ENCODE data around the gene MAP3K2.

MAP3K2 gene

GRCh38 chr2:127275356-127275755, 112.4 kb downstream of the MAP3K2 start:
- TF ChIP-seq CTCF (conservative IDR thresholded peaks at IDR 0.05) (no peak), ZFX (IDR thresholded peaks at IDR 0.05) (no peak)
- no peak overlapping the region for H3K27ac ChIP-seq

GRCh38 chr2:127270663-127271062, 117.1 kb downstream of the MAP3K2 start:
- no peak; the same call in 1 of the 2 replicates for TF ChIP-seq CTCF (conservative IDR thresholded peaks at IDR 0.05)
- no peak for TF ChIP-seq ZFX (IDR thresholded peaks at IDR 0.05)
- no peak overlapping the region for H3K27ac ChIP-seq

- no peak for TF ChIP-seq ZFX (IDR thresholded peaks at IDR 0.05)
- TF ChIP-seq CTCF (conservative IDR thresholded peaks at IDR 0.05), result no peak
- no peak overlapping the region for H3K27ac ChIP-seq
Observed at GRCh38 chr2:127261804-127262406, 125.9 kb downstream of the MAP3K2 start.

- H3K27ac ChIP-seq, result no peak overlapping the region
- no peak for TF ChIP-seq ZFX (IDR thresholded peaks at IDR 0.05)
- TF ChIP-seq CTCF (conservative IDR thresholded peaks at IDR 0.05), result no peak
Observed at GRCh38 chr2:127259355-127259754, 128.4 kb downstream of the MAP3K2 start.

- H3K27ac ChIP-seq, result no peak overlapping the region
- no peak for TF ChIP-seq CTCF (conservative IDR thresholded peaks at IDR 0.05)
- no peak for TF ChIP-seq ZFX (IDR thresholded peaks at IDR 0.05)
Observed at GRCh38 chr2:127256866-127257265, 130.9 kb downstream of the MAP3K2 start.

GRCh38 chr2:127256381-127256780, 131.4 kb downstream of the MAP3K2 start:
- no peak for TF ChIP-seq ZFX (IDR thresholded peaks at IDR 0.05)
- no peak for TF ChIP-seq CTCF (conservative IDR thresholded peaks at IDR 0.05)
- H3K27ac ChIP-seq, result no peak overlapping the region

GRCh38 chr2:127255721-127256120, 132.1 kb downstream of the MAP3K2 start:
- TF ChIP-seq ZFX (IDR thresholded peaks at IDR 0.05) (no peak), CTCF (conservative IDR thresholded peaks at IDR 0.05) (no peak)
- H3K27ac ChIP-seq, result no peak overlapping the region
